Renal cortical epithelial cell (primary cell): ENCODE results near the gene PRKN. TPM values are rescaled to one million over a fixed set of nuclear protein-coding genes. Genes with fewer than 3 reads are reported as not detected.
A peak's percentile ranks its signal among the peaks of the same experiment; 100 is the strongest.

Source experiments
- DNase-seq: peaks from one replicate; pipeline ENCODE4 v3.0.0-alpha.2; 2011; ENCODE audit warnings: low read depth
- total RNA-seq: library from RNA; depleted of rRNA; stranded (reverse); fragments of >200 nt; gene quantifications from 2 replicates; pipeline ENCODE4 v1.2.3, GENCODE V29; 2014

The PRKN gene
- total RNA-seq, 1 donor from 2014 or later = 3.6 TPM

DNA sequence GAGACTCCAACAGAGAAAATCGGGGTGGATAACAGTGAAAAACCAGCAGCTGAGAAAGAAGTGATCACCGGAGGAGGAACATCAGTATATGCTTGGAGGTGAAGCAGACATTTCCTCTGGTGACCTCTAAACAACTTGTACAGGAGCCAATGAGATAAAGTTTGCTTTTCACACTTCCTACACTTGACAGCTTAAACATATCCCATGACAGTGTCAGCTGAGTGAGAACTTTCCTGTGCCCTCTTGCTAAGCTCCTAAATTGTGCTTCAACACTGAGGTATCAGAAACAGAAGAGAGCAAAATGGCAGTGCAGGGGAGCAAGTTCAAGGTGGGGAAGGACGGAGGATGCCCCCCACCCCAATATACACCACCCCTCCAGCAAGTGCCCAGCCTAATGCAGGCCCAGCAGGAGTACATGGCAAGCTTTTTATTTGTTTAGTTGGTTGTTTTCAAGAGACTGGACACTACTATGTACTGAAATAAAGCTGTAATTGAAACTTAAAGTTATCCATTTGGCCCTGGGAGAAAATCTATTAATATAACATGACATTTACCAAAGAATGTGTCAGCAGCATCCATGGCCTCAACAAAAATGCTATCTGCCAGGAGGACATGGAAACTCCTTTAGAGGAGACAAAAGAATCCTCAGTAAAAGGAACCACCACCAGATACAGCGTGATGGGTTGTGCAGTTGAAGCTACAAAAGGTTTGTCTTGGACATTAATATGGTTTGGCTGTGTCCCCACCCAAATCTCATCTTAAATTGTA is 540.2 kb downstream of the PRKN start:
- no peak for DNase-seq

DNA sequence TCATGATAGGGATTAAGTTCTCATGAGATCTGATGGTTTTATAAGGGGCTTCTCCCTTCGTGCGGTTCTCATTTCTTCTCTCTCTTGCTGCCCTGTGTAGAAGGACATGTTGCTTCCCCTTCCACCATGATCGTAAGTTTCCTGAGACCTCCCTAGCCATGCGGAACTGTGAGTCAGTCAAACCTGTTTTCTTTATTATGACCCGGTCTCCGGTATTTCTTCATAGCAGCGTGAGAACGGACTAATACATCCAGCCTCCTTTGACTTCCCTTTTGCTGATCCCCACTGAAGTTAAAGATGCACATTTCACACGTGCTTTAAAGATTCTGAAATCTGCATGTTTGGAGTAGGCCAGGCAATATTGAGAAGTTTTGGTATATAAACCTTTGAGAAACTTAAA is 543.1 kb downstream of the PRKN start:
- peak; percentile 67 for DNase-seq

DNA sequence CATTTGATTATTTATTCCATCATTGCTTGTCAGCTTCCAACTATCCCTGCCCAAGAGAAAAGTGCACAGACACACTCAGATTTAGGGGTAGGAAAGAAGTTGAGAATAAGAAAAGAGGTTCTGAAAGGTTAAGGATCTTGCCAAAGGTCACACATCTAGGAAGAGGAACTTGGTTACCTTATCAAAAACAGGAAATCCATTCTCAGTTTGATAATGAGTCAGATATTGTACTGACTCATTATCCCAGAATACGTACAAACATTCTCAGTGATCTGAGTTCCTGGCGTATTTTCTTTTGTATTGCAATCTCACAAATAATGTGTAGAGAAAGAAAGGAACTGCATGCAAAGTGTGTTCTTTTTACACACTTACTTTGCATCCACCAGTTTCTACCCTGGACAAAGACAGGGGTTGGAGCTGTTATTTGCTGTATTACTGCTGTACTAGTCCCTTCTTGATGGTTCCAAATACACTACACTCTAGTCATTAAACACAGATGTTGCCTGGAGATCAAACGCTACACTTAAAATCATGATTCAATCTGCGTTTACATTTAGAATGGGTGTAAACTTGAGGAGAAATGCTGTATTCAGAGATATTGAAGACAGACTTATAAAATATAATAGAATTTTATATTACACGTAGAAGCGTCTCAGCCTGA is 545.7 kb downstream of the PRKN start:
- peak; percentile 62 for DNase-seq

DNA sequence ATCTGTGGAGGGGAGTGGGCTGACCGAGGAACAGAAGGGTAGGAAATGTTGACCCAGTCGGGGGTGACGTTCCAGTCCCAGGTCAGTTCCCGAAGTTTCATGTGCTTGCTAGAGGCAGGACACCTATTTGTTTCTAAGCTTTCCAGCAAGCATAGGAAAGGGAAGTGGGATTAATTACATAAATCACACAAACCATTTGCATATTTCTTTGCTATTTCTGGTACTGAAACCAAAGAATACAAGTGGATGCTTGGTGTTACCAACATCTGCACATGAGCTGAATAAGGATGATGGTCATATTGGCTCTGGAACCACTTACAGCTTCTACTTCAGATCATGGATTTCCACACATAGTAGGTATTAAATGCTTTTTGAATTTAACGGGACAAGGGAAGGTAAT is 546.5 kb downstream of the PRKN start:
- no peak for DNase-seq

- DNase-seq = no peak
Observed at GRCh38 chr6:162179196-162179951, 548.2 kb downstream of the PRKN start.

- DNase-seq = no peak
Observed at GRCh38 chr6:162178666-162179065, 548.9 kb downstream of the PRKN start.

- DNase-seq = no peak
Observed at GRCh38 chr6:162178266-162178665, 549.3 kb downstream of the PRKN start.

- peak; percentile 64 for DNase-seq
Observed at GRCh38 chr6:162177746-162178145, 549.8 kb downstream of the PRKN start.

GRCh38 chr6:162173466-162173865 is 554.1 kb downstream of the PRKN start:
- DNase-seq = peak; percentile 74

- DNase-seq = peak; percentile 16
Observed at GRCh38 chr6:162165479-162165878, 562.1 kb downstream of the PRKN start.

- peak; percentile 20 for DNase-seq
Observed at GRCh38 chr6:162157167-162157870, 570.2 kb downstream of the PRKN start.

- DNase-seq = no peak
Observed at GRCh38 chr6:162156146-162156545, 571.4 kb downstream of the PRKN start.

DNA sequence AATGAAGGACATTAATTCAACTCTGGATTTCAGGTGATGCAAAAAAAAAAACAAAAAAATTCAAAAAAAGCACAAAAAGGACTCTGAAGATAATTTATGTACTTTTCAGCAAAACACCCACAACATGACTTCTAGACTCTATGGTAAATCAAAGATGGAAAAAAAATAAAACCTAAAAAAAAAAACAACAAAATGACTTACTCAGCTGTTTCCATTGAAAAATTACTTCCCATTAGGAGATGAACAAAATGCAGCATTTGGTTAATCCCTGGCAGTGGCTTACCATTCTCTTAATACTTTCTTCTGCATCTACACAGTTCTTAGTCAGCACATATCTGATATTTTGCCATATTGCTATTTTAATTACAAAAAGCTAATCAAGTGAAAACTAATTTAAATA is 572.6 kb downstream of the PRKN start:
- no peak for DNase-seq

GRCh38 chr6:162154001-162154400 is 573.6 kb downstream of the PRKN start:
- no peak for DNase-seq

DNA sequence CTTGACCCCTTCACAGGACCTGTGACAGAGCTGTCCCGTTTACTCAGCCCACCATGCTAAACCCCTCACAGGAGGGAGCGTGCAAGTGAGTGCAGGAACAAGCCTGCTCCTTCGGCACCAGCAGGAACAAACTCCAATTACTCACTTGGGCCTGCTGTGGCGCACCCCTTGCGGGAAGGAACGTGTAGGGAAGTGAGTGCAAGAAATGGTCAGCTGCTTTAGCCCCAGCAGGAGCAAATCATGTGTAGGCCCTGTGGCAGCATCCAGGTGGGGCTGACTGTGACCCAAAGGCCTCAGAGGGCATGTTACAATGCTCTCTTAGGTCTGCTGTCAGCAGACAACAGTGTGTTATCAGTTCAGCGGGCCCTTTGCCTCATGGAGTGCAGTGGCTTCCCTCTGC is 574.4 kb downstream of the PRKN start:
- no peak for DNase-seq

- peak; percentile 64 for DNase-seq
Observed at GRCh38 chr6:162151021-162151665, 576.4 kb downstream of the PRKN start.

GRCh38 chr6:162150295-162150694 is 577.3 kb downstream of the PRKN start:
- no peak for DNase-seq

GRCh38 chr6:162149786-162150185 is 577.8 kb downstream of the PRKN start:
- no peak for DNase-seq

DNA sequence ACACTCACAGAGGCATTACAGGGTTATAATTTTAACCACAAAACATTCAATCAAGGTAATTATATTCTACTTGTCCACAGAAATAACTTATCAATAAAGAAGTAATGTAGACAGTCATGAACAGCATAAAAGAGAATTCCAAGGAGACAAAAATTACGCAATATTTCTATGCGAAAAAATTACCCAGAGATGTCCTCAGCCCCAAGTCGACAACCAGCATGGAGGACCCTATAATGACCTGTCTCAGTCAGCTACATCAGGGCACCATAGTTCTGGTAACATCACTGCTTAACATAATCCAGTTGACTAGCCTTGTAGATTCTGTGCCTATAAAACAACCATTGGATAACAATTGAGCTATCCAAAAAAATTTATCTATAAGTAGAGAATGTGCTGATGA is 579.8 kb downstream of the PRKN start:
- no peak for DNase-seq

GRCh38 chr6:162147281-162147680 is 580.3 kb downstream of the PRKN start:
- DNase-seq = no peak

DNA sequence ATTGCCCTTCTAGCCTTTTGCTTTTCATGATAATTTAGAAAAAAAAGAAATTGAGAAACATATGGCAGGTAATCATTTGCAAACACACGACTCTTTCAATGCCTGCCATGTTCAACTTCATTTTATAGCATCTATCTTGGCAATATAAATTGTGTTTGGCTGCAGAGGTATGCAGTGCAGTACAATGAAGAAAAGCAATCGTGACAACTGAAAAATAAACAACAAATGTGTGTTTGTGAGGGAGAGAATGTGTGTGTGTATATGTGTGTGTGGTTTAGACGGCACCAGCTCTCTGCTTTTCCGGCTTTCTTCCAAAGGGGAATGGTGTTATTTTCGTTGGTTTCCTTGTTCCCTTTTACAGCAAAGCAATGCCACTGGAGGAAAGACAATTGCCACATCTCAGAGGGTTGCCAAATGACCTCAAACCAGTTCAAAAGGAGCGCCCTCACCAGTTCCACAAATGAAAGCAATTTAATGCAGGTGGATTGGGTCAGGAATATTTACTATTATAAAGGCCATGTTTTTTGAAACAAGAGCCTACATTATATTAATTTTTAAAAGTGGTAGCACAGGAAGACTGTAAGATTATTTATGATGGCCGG is 587.2 kb downstream of the PRKN start:
- DNase-seq = no peak
